ENCODE results near the gene GPX4.
A peak's percentile ranks its signal among the peaks of the same experiment; 100 is the strongest.

The GPX4 gene

GRCh38 chr19:1103708-1104310, at the start of gene GPX4:
GPX4 (plus strand) TSS chr19:1103994; CDS start chr19:1104044, 50 bp downstream.
- DNase-seq = peak; percentile 100

- no peak for DNase-seq
Observed at GRCh38 chr19:1054102-1055027, 49.4 kb upstream of the GPX4 start.

- DNase-seq = no peak
Observed at GRCh38 chr19:1055028-1055425, 48.8 kb upstream of the GPX4 start.

- DNase-seq = no peak
Observed at GRCh38 chr19:1055886-1056620, 47.7 kb upstream of the GPX4 start.

DNA sequence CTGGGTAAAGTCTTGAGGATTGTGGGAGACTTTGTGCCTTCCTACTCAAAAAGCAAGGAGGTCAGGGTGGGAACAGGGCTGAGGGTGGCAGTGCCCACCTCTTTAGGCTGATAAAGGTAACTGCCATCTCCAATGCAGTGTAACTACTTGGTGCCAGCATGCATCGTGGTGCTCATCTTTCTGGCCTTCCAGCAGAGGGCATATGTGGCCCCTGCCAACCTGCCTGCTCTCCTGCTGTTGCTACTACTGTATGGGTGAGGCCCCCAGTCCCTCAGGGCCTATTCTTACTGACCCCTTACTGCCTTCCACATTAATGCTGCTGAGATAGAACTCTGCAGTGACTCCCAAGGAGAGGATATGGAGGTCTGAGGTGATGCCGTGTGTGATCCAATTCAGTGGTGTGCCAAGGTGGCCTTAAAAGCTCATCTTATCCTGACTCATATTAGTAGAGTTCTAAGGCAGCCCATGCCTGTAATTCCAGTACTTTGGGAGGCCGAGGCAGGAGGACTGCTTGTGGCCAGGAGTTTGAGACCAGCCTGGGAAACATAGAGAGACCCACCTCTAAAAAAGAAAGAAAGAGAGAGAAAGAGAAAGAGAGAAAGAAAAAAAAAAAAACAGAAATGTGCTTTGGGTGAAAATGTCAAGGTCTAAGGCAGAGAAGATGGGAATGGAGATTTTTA, 46.5 kb upstream of the GPX4 start:
- DNase-seq = peak; percentile 74

- no peak for DNase-seq
Observed at GRCh38 chr19:1058112-1058511, 45.7 kb upstream of the GPX4 start.

DNA sequence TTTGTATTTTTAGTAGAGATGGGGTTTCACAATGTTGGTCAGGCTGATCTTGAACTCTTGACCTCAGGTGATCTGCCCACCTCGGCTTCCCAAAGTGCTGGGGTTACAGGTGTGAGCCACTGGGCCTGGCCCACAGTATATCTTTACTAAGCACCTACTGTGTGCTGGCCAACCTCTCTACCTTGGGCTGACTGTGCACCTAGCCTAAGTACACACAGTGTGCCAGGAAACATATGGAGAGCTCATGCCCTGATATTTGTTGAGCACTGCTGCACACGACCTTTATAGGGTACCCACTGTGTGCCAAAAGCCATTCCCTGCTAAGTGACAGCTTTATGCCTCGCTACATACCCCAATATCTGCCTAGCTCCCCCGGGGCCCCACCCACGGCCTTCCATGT, 43.1 kb upstream of the GPX4 start:
- no peak for DNase-seq

DNA sequence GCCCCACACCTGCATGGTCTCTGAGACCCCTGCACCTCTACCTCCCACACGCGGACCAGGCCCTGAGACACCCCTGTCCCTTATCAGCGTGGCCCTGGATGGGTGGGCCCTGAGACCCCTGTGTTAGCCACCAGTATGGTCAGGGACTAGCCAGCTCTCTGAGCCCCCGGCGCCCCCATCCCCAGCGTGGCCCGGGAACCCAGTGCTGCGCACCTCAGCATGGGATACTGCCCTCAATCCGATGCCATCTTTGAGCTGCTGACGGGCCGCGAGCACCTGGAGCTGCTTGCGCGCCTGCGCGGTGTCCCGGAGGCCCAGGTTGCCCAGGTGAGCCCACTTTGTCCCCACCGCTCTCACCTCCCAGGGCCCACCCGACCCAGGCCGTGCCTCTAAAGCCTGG, 41.8 kb upstream of the GPX4 start:
- DNase-seq = no peak

DNA sequence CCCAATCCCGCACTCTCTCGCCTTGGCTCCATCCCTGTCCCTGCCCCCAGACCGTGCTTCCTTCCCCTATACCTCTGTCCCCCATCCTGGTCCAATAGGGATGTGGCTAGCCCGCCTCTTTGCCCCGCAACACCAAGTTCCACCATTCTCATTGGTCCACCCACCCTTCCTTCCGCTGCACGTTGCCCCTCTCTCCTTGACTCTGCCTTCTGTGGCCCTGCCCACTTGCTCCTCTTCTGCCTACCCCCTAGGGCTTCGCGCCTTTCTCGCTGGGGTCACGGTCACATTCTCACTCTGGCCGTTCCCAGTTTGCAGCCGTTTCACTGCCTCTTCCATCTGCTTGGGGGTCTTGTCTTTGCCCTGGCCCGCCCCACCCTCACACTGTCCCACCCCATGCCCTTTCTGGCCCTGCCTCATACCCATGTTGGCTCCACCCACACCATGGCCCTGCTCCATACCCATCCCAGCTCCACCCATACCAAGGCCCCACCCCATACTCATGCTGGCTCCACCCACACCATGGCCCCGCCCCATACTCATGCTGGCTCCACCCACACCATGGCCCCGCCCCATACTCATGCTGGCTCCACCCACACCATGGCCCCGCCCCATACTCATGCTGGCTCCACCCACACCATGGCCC, 41.3 kb upstream of the GPX4 start:
- DNase-seq = no peak

DNA sequence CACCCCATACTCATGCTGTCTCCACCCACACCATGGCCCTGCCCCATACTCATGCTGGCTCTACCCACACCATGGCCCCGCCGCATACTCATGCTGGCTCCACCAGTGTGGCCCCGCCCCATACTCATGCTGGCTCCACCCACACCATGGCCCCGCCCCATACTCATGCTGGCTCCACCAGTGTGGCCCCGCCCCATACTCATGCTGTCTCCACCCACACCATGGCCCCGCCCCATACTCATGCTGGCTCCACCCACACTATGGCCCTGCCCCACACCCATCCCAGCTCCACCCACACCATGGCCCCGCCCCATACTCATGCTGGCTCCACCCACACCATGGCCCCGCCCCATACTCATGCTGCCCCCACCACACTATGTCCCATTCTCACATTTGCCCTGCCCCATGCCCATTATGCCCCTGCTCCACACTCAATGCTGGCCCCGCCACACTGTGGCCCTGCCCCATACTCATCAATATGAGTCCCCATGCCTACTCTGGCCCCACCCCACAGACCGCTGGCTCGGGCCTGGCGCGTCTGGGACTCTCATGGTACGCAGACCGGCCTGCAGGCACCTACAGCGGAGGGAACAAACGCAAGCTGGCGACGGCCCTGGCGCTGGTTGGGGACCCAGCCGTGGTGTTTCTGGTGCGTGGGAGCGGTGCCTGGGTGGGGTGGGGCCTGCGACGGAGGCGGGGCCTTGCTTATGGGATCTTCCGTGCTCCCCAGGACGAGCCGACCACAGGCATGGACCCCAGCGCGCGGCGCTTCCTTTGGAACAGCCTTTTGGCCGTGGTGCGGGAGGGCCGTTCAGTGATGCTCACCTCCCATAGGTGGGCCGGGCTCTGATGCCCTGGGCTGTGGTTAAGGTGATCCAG, 40.5 kb upstream of the GPX4 start:
- no peak for DNase-seq

DNA sequence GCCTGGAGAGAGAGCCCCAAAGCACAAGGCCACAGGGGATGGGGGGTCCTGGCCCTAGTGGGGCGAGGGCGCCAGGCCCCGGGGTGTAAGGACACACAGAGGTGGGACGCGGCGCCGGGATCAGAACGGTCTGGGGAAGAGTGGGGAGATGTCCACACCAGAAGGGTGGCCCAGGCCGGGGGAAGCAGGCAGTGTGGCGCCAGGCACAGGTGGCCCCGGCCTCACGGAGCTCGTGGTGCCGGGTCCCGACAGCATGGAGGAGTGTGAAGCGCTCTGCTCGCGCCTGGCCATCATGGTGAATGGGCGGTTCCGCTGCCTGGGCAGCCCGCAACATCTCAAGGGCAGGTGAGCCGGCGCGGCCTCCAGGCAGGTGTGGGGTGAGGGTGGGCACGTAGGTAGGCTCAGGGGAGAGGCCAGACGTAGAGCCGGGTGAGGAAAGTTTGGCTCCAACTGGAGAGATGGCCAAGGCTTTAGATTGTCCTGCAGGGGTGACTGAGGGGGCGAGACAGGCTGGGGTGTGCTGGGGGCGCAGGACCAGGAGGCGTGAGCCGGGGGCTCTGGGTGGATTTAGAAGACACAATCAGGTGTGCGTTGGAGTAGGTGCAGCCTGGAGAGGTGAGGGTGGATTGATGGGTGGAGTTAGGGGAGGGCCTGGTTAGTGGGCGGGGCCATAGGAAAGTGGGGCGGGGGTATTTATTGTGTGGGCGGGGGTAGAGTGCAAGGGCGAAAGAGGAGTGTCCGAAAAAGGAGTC, 39.7 kb upstream of the GPX4 start:
- no peak for DNase-seq

- peak; percentile 79 for DNase-seq
Observed at GRCh38 chr19:1064661-1065605, 38.9 kb upstream of the GPX4 start.

DNA sequence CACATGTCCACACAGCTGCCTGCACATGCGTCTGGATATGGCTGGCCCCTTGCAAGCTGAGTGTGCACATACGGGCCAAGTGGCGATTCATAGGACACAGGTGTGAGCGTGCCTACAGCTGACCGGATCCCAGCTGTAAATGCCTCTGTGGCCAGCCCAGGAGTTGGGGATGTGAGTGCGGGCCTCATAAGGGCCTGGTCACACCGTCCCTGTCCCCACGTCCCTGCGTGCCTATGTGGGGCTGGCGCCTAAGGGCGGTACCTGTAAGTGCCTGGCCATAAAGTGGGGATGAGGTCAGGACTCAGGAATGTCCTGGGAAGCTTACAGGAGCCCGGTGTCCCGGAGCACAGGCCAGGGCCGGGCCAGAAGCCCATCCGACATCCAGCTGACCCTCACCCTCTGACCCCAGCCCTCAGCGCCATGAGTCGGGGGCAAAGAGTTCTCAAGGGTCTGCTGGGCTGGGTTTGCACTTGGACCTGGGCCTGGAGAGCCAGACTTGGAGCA, 38.1 kb upstream of the GPX4 start:
- no peak for DNase-seq

GRCh38 chr19:1066251-1066747, 37.5 kb upstream of the GPX4 start:
- no peak for DNase-seq

GRCh38 chr19:1066748-1067340, 37.0 kb upstream of the GPX4 start, which contains the start of gene ARHGAP45:
ARHGAP45 (plus strand) TSS chr19:1067167; CDS start chr19:1067406, 239 bp downstream.
- no peak for DNase-seq

DNA sequence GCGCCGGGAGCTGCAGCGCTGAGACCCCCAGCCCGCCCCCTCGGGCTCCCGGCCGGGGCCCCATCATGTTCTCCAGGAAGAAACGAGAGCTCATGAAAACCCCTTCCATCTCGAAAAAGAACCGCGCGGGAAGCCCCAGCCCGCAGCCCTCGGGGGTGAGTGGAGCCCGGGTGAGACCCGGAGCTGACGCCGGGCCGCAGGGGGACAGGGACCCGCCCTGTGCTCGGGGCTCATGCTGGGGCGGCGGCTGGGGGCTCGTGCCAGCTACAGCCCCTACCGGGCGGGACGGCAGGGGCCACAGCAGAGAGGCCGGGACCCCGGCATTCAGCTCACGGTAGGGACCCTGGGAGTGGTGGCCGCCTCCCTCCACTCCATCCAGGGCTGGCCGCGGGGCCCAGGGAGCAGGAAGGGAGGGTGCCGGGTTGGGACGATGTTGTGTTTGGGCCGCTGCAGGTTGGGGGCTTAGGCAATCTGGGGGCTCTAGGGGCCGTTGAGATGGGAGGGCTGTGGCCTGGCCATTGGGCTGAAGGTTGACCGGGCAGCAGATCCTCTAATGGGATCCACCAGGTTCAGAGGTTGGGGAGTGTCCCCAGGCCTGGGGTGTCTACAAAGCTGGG, 36.3 kb upstream of the GPX4 start:
- no peak for DNase-seq

- no peak for DNase-seq
Observed at GRCh38 chr19:1068009-1069001, 35.5 kb upstream of the GPX4 start.

All from eye (tissue), 1 donor.